NCI-H1048 (cell line): ENCODE measurements around the gene PSMA5.
"Not testable (repeated sequence)": the region's sequence is repeated elsewhere in the genome, so short reads cannot be mapped to it uniquely, and the experiment has no call there.

Experiments
- DNase-seq: peaks from one replicate; lab custom pipeline; 2025; lab: John Stamatoyannopoulos, UW

The PSMA5 gene

DNA sequence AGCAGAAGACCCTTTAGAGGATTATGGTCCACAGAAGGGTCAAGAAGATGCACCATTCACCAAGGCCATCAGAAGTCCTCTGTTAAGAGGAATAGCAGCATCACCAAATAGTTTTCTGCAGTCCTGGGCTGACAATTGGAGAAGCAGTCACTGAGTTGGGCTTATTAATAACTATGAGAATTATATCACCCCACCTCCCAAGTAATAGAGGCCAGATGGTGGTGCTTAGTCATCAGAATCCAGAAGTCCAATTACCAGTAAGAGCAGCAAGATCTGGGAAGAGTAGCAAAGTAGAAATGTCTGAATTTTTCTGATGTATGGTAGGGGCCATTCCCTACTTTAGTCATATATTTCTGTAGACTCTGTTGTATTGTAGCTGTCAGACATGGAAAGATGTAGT is 6.1 kb upstream of the PSMA5 start:
- DNase-seq, result no peak

DNA sequence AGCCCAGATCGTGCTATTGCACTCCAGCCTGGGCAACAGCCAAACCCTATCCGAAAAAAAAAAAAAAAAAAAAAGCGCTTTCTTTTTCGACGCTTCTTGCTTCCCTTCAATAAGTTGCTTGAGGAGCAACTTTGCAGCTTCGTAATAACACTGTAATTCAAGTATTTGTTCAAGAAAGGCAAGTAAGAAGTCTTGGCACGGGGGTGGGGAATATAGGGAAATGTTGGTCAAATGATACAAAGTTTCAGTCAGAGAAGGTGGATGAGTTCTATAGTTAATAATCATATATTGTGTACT is 871 bp upstream of the PSMA5 start:
- no peak for DNase-seq

GRCh38 chr1:109425391-109426280 is 612 bp downstream of the PSMA5 start:
- no peak for DNase-seq

DNA sequence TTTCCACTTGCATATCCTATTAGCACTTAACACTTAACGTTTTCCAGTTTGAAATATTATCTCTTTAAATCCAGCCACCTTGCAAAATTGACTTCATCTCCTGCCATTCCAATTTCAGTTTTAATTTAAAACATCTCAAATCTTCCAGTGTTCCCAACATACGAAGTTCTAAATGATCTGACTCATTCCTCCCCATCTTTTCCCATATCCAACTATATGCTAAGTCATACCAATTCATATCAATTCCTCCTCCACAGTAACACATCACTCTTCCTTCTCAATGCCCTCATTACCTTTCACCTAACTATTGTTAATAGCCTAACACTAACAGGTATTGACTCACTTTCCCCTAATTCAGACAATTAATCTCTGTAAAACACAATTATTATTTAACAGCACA is 2.8 kb downstream of the PSMA5 start:
- DNase-seq, result no peak

DNA sequence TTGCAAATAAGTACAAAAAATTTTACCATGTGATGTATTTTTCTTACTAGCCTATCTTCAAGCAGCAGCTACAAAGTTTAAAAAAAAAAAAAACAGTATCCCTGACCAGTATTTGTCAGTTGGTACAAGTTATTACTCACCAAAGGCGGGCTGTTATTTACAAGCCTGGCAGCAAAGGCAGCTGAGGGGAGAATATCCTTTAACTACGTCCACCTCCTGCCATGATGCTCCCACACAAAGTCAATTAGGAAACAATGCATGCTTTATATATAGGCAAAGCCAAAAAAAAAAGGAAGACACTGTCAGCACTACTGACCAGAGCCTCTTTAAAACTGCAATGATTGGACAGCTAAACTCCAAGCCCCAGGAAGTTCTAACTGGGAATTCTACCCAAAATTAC is 13.7 kb downstream of the PSMA5 start:
- DNase-seq, result no peak

- no peak for DNase-seq
Observed at GRCh38 chr1:109404838-109405237, 21.4 kb downstream of the PSMA5 start.

DNA sequence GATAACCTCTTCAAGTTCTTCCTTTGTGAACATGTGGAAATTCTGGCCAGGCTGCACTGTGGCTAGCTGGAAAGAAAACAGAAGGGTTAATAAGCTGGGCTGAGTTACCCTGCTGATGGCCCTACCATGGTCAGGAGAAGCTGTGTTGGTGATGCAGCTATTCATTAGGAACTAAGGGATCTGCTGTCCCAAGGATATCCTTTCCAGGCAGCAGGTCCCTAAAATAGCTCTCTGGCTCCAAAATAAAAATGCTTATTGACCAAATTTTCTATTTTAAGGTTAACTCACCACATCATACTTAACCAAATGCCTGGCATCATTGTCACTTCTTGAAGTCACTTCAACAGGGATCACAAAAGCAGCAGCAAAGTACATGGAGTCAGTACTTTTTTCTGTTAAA is 24.2 kb downstream of the PSMA5 start:
- DNase-seq, result no peak

DNA sequence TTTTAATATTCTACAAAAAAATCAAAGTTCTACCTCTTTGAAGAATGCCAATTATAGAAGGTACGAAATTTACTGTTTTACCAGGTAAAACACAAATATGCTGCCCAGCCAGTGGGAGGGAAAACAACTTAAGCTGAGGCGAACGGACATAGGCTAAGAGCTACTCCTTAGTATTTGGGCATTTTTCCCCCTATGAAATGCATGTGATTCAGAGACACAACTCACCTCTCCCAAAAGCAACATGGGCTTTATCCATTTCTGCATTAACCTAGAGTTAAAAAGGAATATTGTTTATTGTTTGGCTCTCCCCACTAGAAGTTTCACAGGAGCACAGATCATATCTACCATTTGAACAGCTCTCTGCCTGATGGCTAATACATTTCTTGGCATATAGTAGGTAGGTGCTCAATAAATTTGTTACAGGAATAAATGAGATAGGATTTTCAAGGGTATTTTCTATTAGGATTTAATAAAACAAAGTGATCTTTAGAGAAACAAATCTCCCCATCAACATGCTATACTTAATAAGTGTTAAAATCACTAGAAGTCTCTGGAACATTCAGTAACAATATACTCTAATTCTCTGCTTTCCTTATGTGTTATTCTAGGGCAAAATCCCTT is 26.1 kb downstream of the PSMA5 start:
- no peak for DNase-seq

DNA sequence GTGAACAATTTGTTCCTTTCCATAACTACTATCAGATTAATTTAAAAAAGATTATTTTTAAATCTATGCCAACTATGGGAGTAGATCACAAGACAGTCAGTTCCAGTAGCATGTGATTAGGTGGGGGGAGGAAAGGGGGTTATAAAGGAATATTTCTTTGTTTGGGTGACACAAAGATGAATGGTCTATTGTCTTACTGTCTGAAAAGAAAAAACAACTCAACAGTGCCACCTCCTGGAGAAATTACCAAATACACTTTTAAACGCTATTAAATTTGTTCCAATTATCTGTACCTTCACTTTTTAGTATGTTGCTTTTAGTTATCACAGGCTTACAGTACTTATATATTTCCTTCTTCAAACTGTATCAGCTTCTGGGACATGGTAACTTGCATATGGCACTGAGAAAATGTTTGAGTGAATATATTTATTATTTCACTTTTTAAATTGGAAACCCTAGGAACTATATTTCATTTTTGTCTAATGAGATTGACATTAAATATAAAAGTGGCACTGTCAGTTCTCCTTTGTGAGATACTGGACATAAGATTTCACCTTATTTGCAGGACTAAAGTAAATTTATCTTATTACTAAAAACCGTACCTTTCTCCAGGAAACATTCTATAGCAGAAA is 26.8 kb downstream of the PSMA5 start:
- DNase-seq, result peak; percentile 61

- no peak for DNase-seq
Observed at GRCh38 chr1:109398343-109399225, 27.7 kb downstream of the PSMA5 start.

GRCh38 chr1:109397581-109398342 is 28.5 kb downstream of the PSMA5 start, which contains the start of gene SORT1:
Gene SORT1, minus strand, starts transcription at chr1:109397918. Its CDS starts 26 bp downstream, at chr1:109397892.
- DNase-seq, result peak; percentile 82

GRCh38 chr1:109396871-109397580 is 29.2 kb downstream of the PSMA5 start:
- no peak for DNase-seq

DNA sequence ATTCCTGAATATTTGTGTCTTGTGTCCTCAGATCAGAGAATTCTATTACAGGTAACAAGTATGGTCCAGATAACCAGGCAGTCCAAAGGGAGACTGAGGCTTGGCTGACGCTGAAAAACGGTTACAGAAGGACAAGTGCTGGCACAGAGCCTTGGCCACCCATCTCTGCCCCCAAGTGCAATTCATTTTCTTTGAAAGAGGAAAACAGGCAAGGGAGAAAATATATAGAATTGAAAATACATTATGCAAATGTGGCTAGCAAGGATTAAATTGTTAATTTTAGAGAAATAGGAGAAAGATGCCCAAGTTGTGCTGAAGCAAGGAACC is 29.8 kb downstream of the PSMA5 start:
- DNase-seq, result no peak

- no peak for DNase-seq
Observed at GRCh38 chr1:109395602-109396512, 30.4 kb downstream of the PSMA5 start.

DNA sequence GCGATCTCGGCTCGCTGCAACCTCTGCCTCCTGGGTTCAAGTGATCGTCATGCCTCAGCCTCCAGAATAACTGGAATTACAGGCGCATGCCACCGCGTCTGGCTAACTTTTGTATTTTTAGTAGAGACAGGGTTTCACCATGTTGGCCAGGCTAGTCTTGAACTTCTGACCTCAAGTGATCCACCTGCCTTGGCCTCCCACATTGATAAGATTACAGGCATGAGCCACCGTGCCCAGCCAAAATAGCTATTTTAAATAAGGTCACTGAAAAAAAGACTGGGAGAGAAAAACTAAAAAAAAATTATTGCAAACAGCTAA is 31.0 kb downstream of the PSMA5 start:
- not testable (repeated sequence) for DNase-seq

- DNase-seq, result no peak
Observed at GRCh38 chr1:109394591-109395281, 31.5 kb downstream of the PSMA5 start.

DNA sequence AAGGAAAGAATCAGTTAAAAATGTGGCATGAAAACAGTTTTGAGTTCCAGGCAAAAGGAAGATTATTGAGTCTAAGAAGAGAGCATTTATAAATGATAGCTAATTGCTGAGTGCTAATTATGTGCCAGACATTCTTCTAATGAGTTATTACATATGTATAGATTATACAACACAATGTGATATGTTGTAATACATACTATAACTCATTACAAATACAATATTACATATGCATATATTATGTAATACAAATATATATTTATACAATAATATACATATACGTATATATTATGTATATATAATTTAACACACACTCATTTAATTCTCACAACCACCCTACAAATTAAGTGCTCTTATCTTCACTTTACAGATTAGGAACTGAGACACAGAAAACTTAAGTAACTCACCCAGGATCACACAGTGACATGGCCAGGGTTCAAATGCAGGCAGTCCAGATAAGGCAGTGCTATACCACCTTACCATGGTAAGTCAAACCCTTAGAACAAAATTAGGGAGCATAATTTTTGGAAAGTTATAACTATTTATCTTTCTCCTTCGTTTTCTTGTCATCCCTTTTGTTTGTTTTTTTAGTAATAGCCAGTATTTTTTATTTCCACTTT is 32.5 kb downstream of the PSMA5 start:
- no peak for DNase-seq

GRCh38 chr1:109392788-109393616 is 33.2 kb downstream of the PSMA5 start:
- no peak for DNase-seq
